Glutamatergic neuron (in vitro differentiated cells): Measurements from ENCODE around the gene UBE2D2. TPM values are rescaled to one million over a fixed set of nuclear protein-coding genes. Genes with fewer than 3 reads are reported as not detected.

Source experiments
- DNase-seq: peaks from one replicate; pipeline ENCODE4 v3.0.0; 2022
- H3K27ac Mint-ChIP-seq: one replicate; pipeline ENCODE4 v1.8.0; 2020; ENCODE audit warnings: mild to moderate bottlenecking, mixed read lengths, inconsistent platforms; ENCODE audit not compliant: unreplicated experiment
- H3K27me3 Mint-ChIP-seq: one replicate; pipeline ENCODE4 v1.8.0; 2020; ENCODE audit warnings: mild to moderate bottlenecking, moderate library complexity, mixed read lengths, inconsistent platforms; ENCODE audit not compliant: unreplicated experiment
- H3K36me3 Mint-ChIP-seq: one replicate; pipeline ENCODE4 v1.8.0; 2020; ENCODE audit warnings: mild to moderate bottlenecking, mixed read lengths, inconsistent platforms; ENCODE audit not compliant: unreplicated experiment
- H3K4me1 Mint-ChIP-seq: one replicate; pipeline ENCODE4 v1.8.0; 2020; ENCODE audit warnings: mild to moderate bottlenecking, low read depth, mixed read lengths, inconsistent platforms; ENCODE audit not compliant: unreplicated experiment
- H3K4me3 Mint-ChIP-seq: one replicate; pipeline ENCODE4 v1.8.0; 2020; ENCODE audit warnings: mild to moderate bottlenecking, mixed read lengths, inconsistent platforms; ENCODE audit not compliant: unreplicated experiment
- H3K9me3 Mint-ChIP-seq: one replicate; pipeline ENCODE4 v1.8.0; 2020; ENCODE audit warnings: mild to moderate bottlenecking, moderate library complexity, mixed read lengths, inconsistent platforms; ENCODE audit not compliant: unreplicated experiment
- CTCF ChIP-seq: fragments of 200-600 bp; sonication (generic); IDR thresholded peaks from one replicate; pipeline ENCODE4 v1.5.0; 2021; ENCODE audit not compliant: partially characterized antibody, unreplicated experiment
- total RNA-seq: library from RNA; stranded (reverse); fragmentation: NEBNext Ultra II Directional; extraction: Animal tissue kit (Norgen Biotek cat#: 25700); gene quantifications from one replicate; pipeline ENCODE4 v1.2.1, GENCODE V29; 2021; ENCODE audit not compliant: unreplicated experiment

UBE2D2 gene
- total RNA-seq, 1 donor from 2014 or later: 188 TPM

- Mint-ChIP-seq H3K4me3 (no peak overlapping the region), H3K27ac (no peak overlapping the region), H3K4me1 (no peaks in the 10 kb centered on the region), H3K27me3 (no peaks in the 10 kb centered on the region), H3K36me3 (no peaks in the 10 kb centered on the region), H3K9me3 (no peaks in the 10 kb centered on the region)
- TF ChIP-seq CTCF: no peak
- DNase-seq: no peak
Observed at GRCh38 chr5:139551191-139551889, 9.8 kb upstream of the UBE2D2 start.

- no peak overlapping the region for H3K27ac Mint-ChIP-seq
- H3K9me3 Mint-ChIP-seq: no peaks in the 10 kb centered on the region
- H3K4me3 Mint-ChIP-seq: no peak overlapping the region
- no peaks in the 10 kb centered on the region for H3K36me3 Mint-ChIP-seq
- DNase-seq: no peak
- no peaks in the 10 kb centered on the region for H3K27me3 Mint-ChIP-seq
- no peaks in the 10 kb centered on the region for H3K4me1 Mint-ChIP-seq
- TF ChIP-seq CTCF: no peak
Observed at GRCh38 chr5:139552893-139553575, 8.1 kb upstream of the UBE2D2 start.

GRCh38 chr5:139554264-139554663 lies 6.9 kb upstream of the UBE2D2 start:
- no peak for TF ChIP-seq CTCF
- Mint-ChIP-seq H3K27me3 (no peaks in the 10 kb centered on the region), H3K36me3 (no peaks in the 10 kb centered on the region), H3K9me3 (no peaks in the 10 kb centered on the region), H3K4me3 (no peak overlapping the region), H3K4me1 (no peaks in the 10 kb centered on the region), H3K27ac (no peak overlapping the region)
- DNase-seq: no peak

- H3K36me3 Mint-ChIP-seq: no peaks in the 10 kb centered on the region
- H3K27ac Mint-ChIP-seq: no peak overlapping the region
- DNase-seq: no peak
- no peak for TF ChIP-seq CTCF
- H3K27me3 Mint-ChIP-seq: peaks cover 8% of the 10 kb centered on the region
- H3K4me3 Mint-ChIP-seq: no peak overlapping the region
- peaks cover 11% of the 10 kb centered on the region for H3K9me3 Mint-ChIP-seq
- H3K4me1 Mint-ChIP-seq: peaks cover under 1% of the 10 kb centered on the region
Observed at GRCh38 chr5:139557811-139558210, 3.3 kb upstream of the UBE2D2 start.
